HepG2 (cell line): ENCODE results near the gene SLC16A3. TPM values are rescaled to one million over a fixed set of nuclear protein-coding genes. Genes with fewer than 3 reads are reported as not detected.

Source experiments
- FOSL2 ChIP-seq: sonication (generic); formaldehyde crosslinking; IDR thresholded peaks from 2 replicates; pipeline ENCODE4 v1.4.0; 2020; ENCODE audit warnings: missing genetic modification reagents
- HMGA1 ChIP-seq: sonication (generic); formaldehyde crosslinking; conservative IDR thresholded peaks from 2 replicates; pipeline ENCODE4 v1.4.0; 2020; ENCODE audit warnings: missing genetic modification reagents
- SETDB1 ChIP-seq: sonication (generic); formaldehyde crosslinking; IDR thresholded peaks from 2 replicates; pipeline ENCODE4 v1.5.1; 2020; ENCODE audit warnings: missing genetic modification reagents, mild to moderate bottlenecking, borderline replicate concordance
- SIN3A ChIP-seq: IDR thresholded peaks from 2 replicates; pipeline ENCODE4 v1.6.1; 2011; ENCODE audit warnings: low read depth, mild to moderate bottlenecking, control low read depth, low read length, borderline replicate concordance
- TRIM24 ChIP-seq: sonication (generic); formaldehyde crosslinking; IDR thresholded peaks from 2 replicates; pipeline ENCODE4 v1.8.0; 2022; ENCODE audit warnings: mild to moderate bottlenecking, missing genetic modification reagents
- ZBTB1 ChIP-seq: sonication (generic); formaldehyde crosslinking; IDR thresholded peaks from 2 replicates; pipeline ENCODE4 v1.4.0; 2020; ENCODE audit warnings: missing genetic modification reagents, borderline replicate concordance
- ZBTB20 ChIP-seq: sonication (generic); formaldehyde crosslinking; IDR thresholded peaks from 2 replicates; pipeline ENCODE4 v1.8.1; 2023; ENCODE audit warnings: missing genetic modification reagents, low read depth, mild to moderate bottlenecking, borderline replicate concordance
- ZKSCAN1 ChIP-seq: fragments of 150-350 bp; IDR thresholded peaks from 2 replicates; pipeline ENCODE4 v1.6.1; 2014; ENCODE audit warnings: low read length
- ZNF264 ChIP-seq: sonication (generic); formaldehyde crosslinking; IDR thresholded peaks from 2 replicates; pipeline ENCODE4 v1.4.0; 2020; ENCODE audit warnings: missing genetic modification reagents
- ZNF644 ChIP-seq: IDR thresholded peaks from 2 replicates; pipeline ENCODE4 v1.6.1; 2016; ENCODE audit warnings: low read depth
- ZSCAN22 ChIP-seq: sonication (generic); formaldehyde crosslinking; IDR thresholded peaks from 2 replicates; pipeline ENCODE4 v1.4.0; 2020; ENCODE audit warnings: mild to moderate bottlenecking, missing genetic modification reagents
- polyA plus RNA-seq, 8 experiments: library from polyadenylated mRNA; depleted of rRNA in 3 of 8; stranded (reverse) in 7 of 8; unstranded in 1 of 8; fragments of >200 nt; fragmentation: Illumina TruSeq in 4 of 8; extraction: Trizol in 4 of 8; gene quantifications; 2 replicates each; pipeline versions ENCODE4 v1.2.1 to v1.2.3, GENCODE V29; 2011 to 2016; ENCODE audit warnings: low read depth in 4 of 8, missing spikeins in 1 of 8, mixed read lengths in 1 of 8; ENCODE audit not compliant: insufficient read depth in 1 of 8
- total RNA-seq, 5 experiments: library from RNA; depleted of rRNA; stranded (reverse); fragments of >200 nt; fragmentation: Illumina TruSeq; extraction: Trizol; gene quantifications; 2 replicates each; pipeline ENCODE4 v1.2.3, GENCODE V29; 2016; ENCODE audit warnings: low read depth in 1 of 5
- TF ChIP-seq, protein P1 (sequence below): sonication (generic); formaldehyde crosslinking; IDR thresholded peaks from 2 replicates; pipeline ENCODE4 v1.5.0; 2020; ENCODE audit warnings: mild to moderate bottlenecking, missing genetic modification reagents, borderline replicate concordance
- TF ChIP-seq, protein P2 (sequence below): sonication (generic); formaldehyde crosslinking; conservative IDR thresholded peaks from 2 replicates; pipeline ENCODE4 v1.4.0; 2020; ENCODE audit warnings: missing genetic modification reagents
- TF ChIP-seq, protein P3 (sequence below): IDR thresholded peaks from 2 replicates; pipeline ENCODE4 v1.6.1; 2016; ENCODE audit warnings: mild to moderate bottlenecking
- TF ChIP-seq, protein P4 (sequence below): IDR thresholded peaks from 2 replicates; pipeline ENCODE4 v1.6.1; 2016; ENCODE audit warnings: missing compliant biosample characterization, missing genetic modification reagents, borderline replicate concordance
- TF ChIP-seq, protein P5 (sequence below): sonication (generic); formaldehyde crosslinking; IDR thresholded peaks from 2 replicates; pipeline ENCODE4 v1.5.1; 2020; ENCODE audit warnings: missing genetic modification reagents, mild to moderate bottlenecking, borderline replicate concordance
- TF ChIP-seq, protein P6 (sequence below): sonication (generic); formaldehyde crosslinking; IDR thresholded peaks from 2 replicates; pipeline ENCODE4 v1.8.0; 2022; ENCODE audit warnings: mild to moderate bottlenecking, missing genetic modification reagents, moderate library complexity

The SLC16A3 gene
- total and polyA plus RNA-seq, 2 of the 13 experiments (the other 11 are each of a cell fraction or from before 2014, with no cell fraction given) = 242 to 349 TPM

DNA sequence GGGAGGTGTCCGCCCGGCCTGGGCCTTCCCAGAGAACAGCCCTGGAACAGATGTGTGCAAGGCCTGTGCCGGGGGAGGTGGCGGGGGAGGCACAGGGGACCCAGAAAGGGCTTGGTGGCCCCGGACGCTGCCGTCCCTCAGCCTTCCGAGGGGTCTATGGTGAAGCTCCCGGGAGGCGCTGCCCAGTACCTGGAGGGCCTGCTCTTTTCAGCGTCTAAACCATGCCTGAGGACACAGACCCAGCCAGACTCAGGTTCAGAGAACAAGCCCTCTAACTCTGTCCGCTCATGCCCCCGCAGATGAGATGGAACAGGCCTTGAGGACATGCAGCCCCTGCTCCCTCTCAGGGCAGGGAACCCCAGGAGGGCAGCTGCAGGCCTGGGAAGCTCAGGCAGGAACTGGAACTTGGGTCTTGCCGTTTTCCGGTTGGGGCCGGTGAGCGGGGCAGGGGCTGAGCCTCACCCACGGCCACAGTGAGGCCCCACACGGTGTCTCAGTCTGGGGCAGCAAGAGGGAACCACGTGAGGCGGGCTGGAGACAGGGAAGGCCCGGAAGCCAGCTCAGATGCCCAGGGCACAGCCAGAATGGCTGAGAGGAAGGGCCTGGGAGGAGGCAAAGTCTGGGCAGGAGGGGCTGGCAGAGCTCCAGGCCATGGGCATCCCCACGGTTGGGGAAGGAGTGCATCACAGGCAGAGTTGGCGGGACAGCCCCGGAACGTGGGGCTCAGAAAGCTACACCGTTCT lies 12.5 kb downstream of the SLC16A3 start (continued):
- TF ChIP-seq, protein P1, sequence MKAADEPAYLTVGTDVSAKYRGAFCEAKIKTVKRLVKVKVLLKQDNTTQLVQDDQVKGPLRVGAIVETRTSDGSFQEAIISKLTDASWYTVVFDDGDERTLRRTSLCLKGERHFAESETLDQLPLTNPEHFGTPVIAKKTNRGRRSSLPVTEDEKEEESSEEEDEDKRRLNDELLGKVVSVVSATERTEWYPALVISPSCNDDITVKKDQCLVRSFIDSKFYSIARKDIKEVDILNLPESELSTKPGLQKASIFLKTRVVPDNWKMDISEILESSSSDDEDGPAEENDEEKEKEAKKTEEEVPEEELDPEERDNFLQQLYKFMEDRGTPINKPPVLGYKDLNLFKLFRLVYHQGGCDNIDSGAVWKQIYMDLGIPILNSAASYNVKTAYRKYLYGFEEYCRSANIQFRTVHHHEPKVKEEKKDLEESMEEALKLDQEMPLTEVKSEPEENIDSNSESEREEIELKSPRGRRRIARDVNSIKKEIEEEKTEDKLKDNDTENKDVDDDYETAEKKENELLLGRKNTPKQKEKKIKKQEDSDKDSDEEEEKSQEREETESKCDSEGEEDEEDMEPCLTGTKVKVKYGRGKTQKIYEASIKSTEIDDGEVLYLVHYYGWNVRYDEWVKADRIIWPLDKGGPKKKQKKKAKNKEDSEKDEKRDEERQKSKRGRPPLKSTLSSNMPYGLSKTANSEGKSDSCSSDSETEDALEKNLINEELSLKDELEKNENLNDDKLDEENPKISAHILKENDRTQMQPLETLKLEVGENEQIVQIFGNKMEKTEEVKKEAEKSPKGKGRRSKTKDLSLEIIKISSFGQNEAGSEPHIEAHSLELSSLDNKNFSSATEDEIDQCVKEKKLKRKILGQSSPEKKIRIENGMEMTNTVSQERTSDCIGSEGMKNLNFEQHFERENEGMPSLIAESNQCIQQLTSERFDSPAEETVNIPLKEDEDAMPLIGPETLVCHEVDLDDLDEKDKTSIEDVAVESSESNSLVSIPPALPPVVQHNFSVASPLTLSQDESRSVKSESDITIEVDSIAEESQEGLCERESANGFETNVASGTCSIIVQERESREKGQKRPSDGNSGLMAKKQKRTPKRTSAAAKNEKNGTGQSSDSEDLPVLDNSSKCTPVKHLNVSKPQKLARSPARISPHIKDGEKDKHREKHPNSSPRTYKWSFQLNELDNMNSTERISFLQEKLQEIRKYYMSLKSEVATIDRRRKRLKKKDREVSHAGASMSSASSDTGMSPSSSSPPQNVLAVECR (CRISPR knock-in tag) = 0 out of 2 replicates have a peak, but pooled peaks have one; percentile 12
- TF ChIP-seq TRIM24 = no peak
- no peak for TF ChIP-seq SETDB1
- TF ChIP-seq, protein P2, sequence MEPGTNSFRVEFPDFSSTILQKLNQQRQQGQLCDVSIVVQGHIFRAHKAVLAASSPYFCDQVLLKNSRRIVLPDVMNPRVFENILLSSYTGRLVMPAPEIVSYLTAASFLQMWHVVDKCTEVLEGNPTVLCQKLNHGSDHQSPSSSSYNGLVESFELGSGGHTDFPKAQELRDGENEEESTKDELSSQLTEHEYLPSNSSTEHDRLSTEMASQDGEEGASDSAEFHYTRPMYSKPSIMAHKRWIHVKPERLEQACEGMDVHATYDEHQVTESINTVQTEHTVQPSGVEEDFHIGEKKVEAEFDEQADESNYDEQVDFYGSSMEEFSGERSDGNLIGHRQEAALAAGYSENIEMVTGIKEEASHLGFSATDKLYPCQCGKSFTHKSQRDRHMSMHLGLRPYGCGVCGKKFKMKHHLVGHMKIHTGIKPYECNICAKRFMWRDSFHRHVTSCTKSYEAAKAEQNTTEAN (CRISPR knock-in tag) = peak; percentile 69; the same call in 1 of the 2 replicates
- TF ChIP-seq ZNF644 = no peak
- TF ChIP-seq, protein P3, sequence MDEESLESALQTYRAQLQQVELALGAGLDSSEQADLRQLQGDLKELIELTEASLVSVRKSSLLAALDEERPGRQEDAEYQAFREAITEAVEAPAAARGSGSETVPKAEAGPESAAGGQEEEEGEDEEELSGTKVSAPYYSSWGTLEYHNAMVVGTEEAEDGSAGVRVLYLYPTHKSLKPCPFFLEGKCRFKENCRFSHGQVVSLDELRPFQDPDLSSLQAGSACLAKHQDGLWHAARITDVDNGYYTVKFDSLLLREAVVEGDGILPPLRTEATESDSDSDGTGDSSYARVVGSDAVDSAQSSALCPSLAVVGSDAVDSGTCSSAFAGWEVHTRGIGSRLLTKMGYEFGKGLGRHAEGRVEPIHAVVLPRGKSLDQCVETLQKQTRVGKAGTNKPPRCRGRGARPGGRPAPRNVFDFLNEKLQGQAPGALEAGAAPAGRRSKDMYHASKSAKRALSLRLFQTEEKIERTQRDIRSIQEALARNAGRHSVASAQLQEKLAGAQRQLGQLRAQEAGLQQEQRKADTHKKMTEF (CRISPR knock-in tag) = no peak; the same call in 1 of the 2 replicates
- TF ChIP-seq SIN3A = peak; percentile 8; the same call in 1 of the 2 replicates
- TF ChIP-seq FOSL2 (CRISPR knock-in tag) = no peak
- TF ChIP-seq, protein P4, sequence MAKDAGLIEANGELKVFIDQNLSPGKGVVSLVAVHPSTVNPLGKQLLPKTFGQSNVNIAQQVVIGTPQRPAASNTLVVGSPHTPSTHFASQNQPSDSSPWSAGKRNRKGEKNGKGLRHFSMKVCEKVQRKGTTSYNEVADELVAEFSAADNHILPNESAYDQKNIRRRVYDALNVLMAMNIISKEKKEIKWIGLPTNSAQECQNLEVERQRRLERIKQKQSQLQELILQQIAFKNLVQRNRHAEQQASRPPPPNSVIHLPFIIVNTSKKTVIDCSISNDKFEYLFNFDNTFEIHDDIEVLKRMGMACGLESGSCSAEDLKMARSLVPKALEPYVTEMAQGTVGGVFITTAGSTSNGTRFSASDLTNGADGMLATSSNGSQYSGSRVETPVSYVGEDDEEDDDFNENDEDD (CRISPR knock-in tag) = 0 out of 2 replicates have a peak, but pooled peaks have one; percentile 21
- TF ChIP-seq, protein P5, sequence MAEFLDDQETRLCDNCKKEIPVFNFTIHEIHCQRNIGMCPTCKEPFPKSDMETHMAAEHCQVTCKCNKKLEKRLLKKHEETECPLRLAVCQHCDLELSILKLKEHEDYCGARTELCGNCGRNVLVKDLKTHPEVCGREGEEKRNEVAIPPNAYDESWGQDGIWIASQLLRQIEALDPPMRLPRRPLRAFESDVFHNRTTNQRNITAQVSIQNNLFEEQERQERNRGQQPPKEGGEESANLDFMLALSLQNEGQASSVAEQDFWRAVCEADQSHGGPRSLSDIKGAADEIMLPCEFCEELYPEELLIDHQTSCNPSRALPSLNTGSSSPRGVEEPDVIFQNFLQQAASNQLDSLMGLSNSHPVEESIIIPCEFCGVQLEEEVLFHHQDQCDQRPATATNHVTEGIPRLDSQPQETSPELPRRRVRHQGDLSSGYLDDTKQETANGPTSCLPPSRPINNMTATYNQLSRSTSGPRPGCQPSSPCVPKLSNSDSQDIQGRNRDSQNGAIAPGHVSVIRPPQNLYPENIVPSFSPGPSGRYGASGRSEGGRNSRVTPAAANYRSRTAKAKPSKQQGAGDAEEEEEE = 0 out of 2 replicates have a peak, but pooled peaks have one; percentile 14
- TF ChIP-seq ZNF264 (CRISPR knock-in tag) = peak; percentile 83
- TF ChIP-seq HMGA1 (CRISPR knock-in tag) = no peak
- no peak for TF ChIP-seq ZKSCAN1
- TF ChIP-seq, protein P6, sequence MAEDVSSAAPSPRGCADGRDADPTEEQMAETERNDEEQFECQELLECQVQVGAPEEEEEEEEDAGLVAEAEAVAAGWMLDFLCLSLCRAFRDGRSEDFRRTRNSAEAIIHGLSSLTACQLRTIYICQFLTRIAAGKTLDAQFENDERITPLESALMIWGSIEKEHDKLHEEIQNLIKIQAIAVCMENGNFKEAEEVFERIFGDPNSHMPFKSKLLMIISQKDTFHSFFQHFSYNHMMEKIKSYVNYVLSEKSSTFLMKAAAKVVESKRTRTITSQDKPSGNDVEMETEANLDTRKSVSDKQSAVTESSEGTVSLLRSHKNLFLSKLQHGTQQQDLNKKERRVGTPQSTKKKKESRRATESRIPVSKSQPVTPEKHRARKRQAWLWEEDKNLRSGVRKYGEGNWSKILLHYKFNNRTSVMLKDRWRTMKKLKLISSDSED (CRISPR knock-in tag) = no peak
- no peak for TF ChIP-seq ZBTB20 (CRISPR knock-in tag)
- 0 out of 2 replicates have a peak, but pooled peaks have one; percentile 6 for TF ChIP-seq ZBTB1 (CRISPR knock-in tag)
- no peak for TF ChIP-seq ZSCAN22 (CRISPR knock-in tag)
